AG04450 (cell line): ENCODE measurements around the gene KCNH8. TPM values are rescaled to one million over a fixed set of nuclear protein-coding genes. Genes with fewer than 3 reads are reported as not detected.

ENCODE experiments used
- CTCF ChIA-PET: fragments of 300-600, 350-600 bp; formaldehyde crosslinking; extraction: SDS; loops from one replicate; lab custom pipeline; 2022; ENCODE audit warnings: antibody characterized with exemption, inconsistent platforms; lab: Charles Lee
- POLR2A ChIA-PET: fragments of 350-600 bp; formaldehyde crosslinking; extraction: SDS; loops from one replicate; lab custom pipeline; 2021; ENCODE audit warnings: antibody characterized with exemption, inconsistent platforms; lab: Yijun Ruan, JAX
- DNase-seq: peaks from one replicate; pipeline ENCODE4 v3.0.0-alpha.2; 2011; ENCODE audit warnings: low read depth, low spot score
- H3K27ac ChIP-seq: one replicate; pipeline ENCODE4 v1.5.1; 2012; ENCODE audit warnings: low read depth, low read length, control low read depth
- H3K27me3 ChIP-seq: one replicate; pipeline ENCODE4 v1.6.0; 2012; ENCODE audit warnings: low read length; ENCODE audit not compliant: control insufficient read depth, insufficient read depth
- H3K4me3 ChIP-seq: 2 replicates; pipeline ENCODE4 v1.5.1; 2011; ENCODE audit warnings: mild to moderate bottlenecking, low read depth, low read length, control low read depth
- H3K9me3 ChIP-seq: 2 replicates; pipeline ENCODE4 v1.5.1; 2012; ENCODE audit warnings: low read length; ENCODE audit not compliant: control insufficient read depth, insufficient read depth
- CTCF ChIP-seq: IDR thresholded peaks from 2 replicates; pipeline ENCODE4 v1.5.1; 2011; ENCODE audit warnings: low read depth, low read length, control low read depth, inconsistent platforms
- polyA plus RNA-seq: library from polyadenylated mRNA; depleted of rRNA; stranded (reverse); fragments of >200 nt; gene quantifications from 2 replicates; pipeline ENCODE4 v1.2.3, GENCODE V29; 2011

The KCNH8 gene
- polyA plus RNA-seq, 1 experiment, result not detected

- ChIA-PET POLR2A (no interaction called here), CTCF (no interaction called here)
- H3K4me3 ChIP-seq, result no peak overlapping the region
- DNase-seq, result no peak
- H3K27ac ChIP-seq, result no peak overlapping the region
- H3K9me3 ChIP-seq, result peaks cover 3% of the 10 kb centered on the region; the same call in 1 of the 2 replicates
- no peak for TF ChIP-seq CTCF
- H3K27me3 ChIP-seq, result no peaks in the 10 kb centered on the region
Measured at GRCh38 chr3:19124752-19125151, 23.6 kb upstream of the KCNH8 start.

GRCh38 chr3:19139863-19140262 lies 8.4 kb upstream of the KCNH8 start:
- DNase-seq, result no peak
- CTCF ChIA-PET, result no interaction called here
- POLR2A ChIA-PET, result no interaction called here

GRCh38 chr3:19146685-19147650 lies 1.3 kb upstream of the KCNH8 start:
- Histone ChIP-seq H3K9me3 (peaks cover 14% of the 10 kb centered on the region), H3K27ac (no peak overlapping the region), H3K27me3 (peaks cover 3% of the 10 kb centered on the region), H3K4me3 (peak overlapping the region; percentile 61)
- peak; percentile 52 for TF ChIP-seq CTCF
- DNase-seq, result no peak
- ChIA-PET POLR2A (no interaction called here), CTCF (interaction anchor here (0.7 kb wide), 1 partner anchor 720 kb away, joined by 3 read pairs; no protein-coding TSS in a partner anchor)

More at GRCh38 chr3:19139863-19140262, 8.4 kb upstream of the KCNH8 start:
- Histone ChIP-seq H3K27ac (no peak overlapping the region), H3K27me3 (no peaks in the 10 kb centered on the region), H3K4me3 (no peak overlapping the region), H3K9me3 (no peaks in the 10 kb centered on the region; the same call in 1 of the 2 replicates)
- no peak for TF ChIP-seq CTCF

GRCh38 chr3:19148768-19149091 lies 420 bp downstream of the KCNH8 start:
- Histone ChIP-seq H3K27me3 (peaks cover 3% of the 10 kb centered on the region), H3K27ac (no peak overlapping the region), H3K4me3 (no peak overlapping the region), H3K9me3 (peaks cover 14% of the 10 kb centered on the region; the same call in 1 of the 2 replicates)
- CTCF ChIA-PET, result no interaction called here
- no peak for TF ChIP-seq CTCF
- no peak for DNase-seq
- POLR2A ChIA-PET, result no interaction called here

- Histone ChIP-seq H3K27ac (no peak overlapping the region), H3K4me3 (no peak overlapping the region), H3K9me3 (peaks cover 14% of the 10 kb centered on the region; the same call in 1 of the 2 replicates), H3K27me3 (peaks cover 3% of the 10 kb centered on the region)
- POLR2A ChIA-PET, result no interaction called here
- no peak for TF ChIP-seq CTCF
- no peak for DNase-seq
- CTCF ChIA-PET, result no interaction called here
Measured at GRCh38 chr3:19149368-19149767, 1.1 kb downstream of the KCNH8 start.
